ENCODE data around the gene TMEM258.

The TMEM258 gene

GRCh38 chr11:61792310-61793082 lies at the start of gene TMEM258, which contains the start of gene FEN1:
TMEM258 (minus strand) TSS chr11:61792599; CDS start chr11:61792558, 41 bp downstream.
FEN1 (plus strand) TSS chr11:61792911; CDS start chr11:61795362, 2,451 bp downstream.
- peak; percentile 78 for DNase-seq (ENCODE audit: low read depth)

- DNase-seq (ENCODE audit: low read depth): no peak
These were observed 49.5 kb upstream of the TMEM258 start for GRCh38 chr11:61841636-61842527.

- no peak for DNase-seq (ENCODE audit: low read depth)
These were observed 48.0 kb upstream of the TMEM258 start for GRCh38 chr11:61840371-61840770.

DNA sequence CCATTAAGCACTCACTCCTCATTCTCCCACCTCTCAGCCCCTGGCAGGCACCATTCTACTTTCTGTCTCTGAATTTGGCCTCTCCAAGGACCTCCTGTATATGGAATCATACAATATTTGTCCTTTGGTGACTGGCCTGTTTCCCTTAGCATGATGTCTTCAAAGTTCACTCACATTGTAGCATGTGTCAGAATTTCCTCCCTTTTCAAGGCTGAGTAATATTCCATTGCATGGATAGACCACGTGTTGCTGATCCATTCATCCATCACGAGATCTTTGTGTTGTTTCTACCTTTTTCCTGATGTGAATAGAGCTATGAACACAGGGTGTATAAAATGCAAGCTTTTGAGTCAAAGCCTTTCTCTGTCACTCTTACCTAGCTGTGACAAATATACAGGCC lies 47.3 kb upstream of the TMEM258 start:
- no peak for DNase-seq (ENCODE audit: low read depth)

DNA sequence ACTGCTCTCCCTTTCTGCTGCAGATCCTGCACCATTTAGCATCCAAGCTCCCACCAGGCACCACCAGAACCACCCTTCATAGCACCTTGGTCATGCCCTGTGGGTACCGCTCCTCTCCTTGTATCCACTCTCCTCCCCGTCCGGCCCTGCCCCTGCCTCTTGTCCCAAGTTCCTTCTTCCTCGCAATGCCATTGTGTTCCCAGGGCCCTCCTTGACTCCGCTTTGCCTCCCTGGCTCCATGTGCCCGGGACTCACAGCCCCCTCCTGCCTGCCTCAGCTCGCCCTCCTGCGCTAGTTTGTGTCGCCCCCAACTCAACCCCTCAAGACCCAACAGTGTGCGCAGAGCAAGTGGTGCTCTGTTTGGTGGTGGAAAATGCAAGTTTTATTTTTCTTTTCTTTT lies 46.5 kb upstream of the TMEM258 start:
- no peak for DNase-seq (ENCODE audit: low read depth)

- no peak for DNase-seq (ENCODE audit: low read depth)
These were observed 46.1 kb upstream of the TMEM258 start for GRCh38 chr11:61838501-61838900.

GRCh38 chr11:61837411-61838005 lies 45.1 kb upstream of the TMEM258 start:
- DNase-seq (ENCODE audit: low read depth): no peak

DNA sequence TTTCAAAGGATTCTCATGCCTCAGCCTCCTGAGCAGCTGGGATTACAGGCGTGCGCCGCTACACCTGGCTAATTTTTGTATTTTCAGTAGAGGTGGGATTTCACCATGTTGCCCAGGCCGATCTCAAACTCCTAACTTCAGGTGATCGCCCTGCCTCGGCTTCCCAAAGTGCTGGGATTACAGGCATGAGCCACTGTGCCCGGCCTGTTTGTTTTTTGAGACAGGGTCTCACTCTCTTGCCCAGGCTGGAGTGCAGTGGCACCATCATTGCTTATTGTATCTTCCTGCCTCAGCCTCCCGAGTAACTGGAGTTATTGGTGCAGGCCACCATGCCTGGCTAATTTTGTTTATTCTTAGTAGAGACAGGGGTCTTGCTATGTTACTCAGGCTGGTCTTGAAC lies 43.8 kb upstream of the TMEM258 start:
- no peak for DNase-seq (ENCODE audit: low read depth)

DNA sequence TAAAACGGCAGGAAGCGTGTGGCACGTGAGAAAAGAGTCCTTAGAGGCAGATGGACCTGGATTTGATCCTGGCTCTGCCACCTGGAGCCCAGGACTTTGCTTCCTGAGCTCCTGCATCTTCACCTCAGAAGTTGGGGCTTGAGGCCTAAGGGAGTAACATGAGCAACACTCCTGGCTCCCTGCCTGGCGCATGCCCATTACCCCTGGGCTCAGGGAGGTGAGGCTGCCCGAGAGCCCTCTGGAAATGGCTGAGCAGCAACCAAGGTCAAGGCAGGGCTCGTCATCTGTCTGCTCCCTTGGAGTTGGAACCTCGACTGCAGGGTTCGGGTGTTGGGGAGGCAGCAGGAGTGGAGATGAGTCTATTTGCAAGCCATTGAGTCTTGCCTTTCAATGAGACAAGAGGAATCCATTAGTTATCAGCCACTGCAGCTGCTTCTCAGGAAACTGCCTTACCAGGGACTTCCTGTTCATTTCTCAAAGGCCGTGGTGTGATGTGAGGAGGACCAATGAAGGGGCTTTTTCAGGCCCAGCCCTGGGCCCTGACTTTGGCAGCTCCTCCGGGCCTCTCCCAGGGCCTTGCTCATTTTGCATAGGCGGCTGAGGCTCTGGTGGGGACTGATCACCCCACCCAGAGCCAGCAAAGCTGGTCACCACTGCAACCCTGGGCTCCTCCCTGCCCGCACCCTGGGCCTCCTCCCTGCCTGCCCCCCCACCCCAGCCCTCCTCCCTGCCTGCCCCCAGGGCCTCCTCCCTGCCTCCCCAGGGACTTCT lies 42.1 kb upstream of the TMEM258 start:
- no peak for DNase-seq (ENCODE audit: low read depth)

DNA sequence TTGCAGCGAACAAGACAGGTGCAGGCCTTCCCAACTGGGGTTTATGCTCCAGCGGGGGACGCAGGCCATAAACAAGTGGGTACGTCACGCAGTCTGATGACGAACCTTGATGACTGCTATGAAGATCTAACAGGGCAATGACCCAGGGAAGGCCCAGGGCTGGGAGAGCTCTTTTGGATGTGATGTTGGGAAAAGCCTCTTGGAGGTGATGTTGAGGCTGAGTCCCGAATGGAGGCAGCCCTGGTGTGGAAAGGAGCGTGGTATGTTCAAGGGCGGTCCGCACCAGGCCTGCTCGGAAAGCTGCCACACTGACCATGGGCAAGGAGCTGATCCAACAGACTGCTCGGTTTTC lies 41.5 kb upstream of the TMEM258 start:
- DNase-seq (ENCODE audit: low read depth): no peak

- no peak for DNase-seq (ENCODE audit: low read depth)
These were observed 41.1 kb upstream of the TMEM258 start for GRCh38 chr11:61833471-61833870.

GRCh38 chr11:61832754-61833153 lies 40.4 kb upstream of the TMEM258 start:
- no peak for DNase-seq (ENCODE audit: low read depth)

DNA sequence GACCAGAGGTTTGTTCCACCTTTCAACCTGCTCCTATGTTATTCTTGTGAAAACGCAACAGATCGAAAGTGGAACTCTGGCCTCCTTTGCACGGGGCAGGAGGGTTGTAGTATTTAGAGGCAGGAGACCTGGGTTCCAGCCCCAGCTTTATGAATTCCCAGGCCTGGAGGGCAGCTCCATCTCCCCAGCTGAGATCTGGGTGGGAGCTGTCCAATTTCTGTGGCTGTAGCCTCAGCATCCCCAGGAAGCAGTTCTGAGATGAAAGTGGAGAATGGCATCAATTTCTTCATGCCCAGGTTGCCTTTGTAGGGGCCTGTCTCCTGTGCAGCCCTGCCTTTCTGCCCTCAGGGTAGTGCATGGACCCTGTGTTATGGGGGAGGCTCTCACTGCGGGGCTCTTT lies 39.8 kb upstream of the TMEM258 start:
- no peak for DNase-seq (ENCODE audit: low read depth)

- DNase-seq (ENCODE audit: low read depth): no peak
These were observed 38.1 kb upstream of the TMEM258 start for GRCh38 chr11:61830237-61831105.

GRCh38 chr11:61829806-61830205 lies 37.4 kb upstream of the TMEM258 start:
- no peak for DNase-seq (ENCODE audit: low read depth)

DNA sequence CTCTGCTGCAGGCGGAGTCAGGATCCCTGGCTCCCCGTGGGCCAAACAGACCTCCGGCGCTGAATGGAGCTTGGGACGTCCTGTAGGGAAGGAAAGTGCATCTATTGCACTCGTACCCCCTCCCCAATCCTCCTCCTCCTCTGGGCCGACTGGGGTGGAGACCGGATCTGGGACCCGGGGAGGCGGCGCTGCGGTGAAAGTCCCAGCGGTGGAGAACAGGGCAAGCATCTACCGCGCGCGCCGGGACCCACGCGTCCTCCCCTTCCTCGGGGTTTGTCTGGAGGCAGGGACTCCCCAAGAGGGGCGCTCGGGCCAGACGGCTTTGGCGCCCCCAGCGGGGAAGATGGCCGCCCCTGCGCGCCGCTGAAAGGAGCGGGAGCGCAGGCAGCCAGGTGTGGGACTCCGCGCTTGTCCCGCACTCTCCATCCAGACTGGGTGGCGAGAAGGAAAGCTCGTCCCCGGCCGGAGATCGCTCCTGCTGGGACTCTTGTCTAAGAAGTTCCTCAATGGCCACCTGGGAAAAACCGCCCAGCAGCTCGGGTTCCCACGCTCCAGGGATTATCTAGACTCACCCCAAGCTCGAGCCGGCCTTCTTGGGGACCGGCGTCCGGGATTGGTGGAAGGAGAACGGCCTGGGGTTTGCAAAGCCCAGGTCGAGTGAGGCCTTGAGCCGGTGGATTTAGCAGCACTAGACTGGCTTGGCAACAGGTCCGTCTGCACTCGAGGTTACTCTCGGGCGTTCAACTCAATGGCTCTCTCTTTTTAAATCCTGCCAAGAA lies 36.4 kb upstream of the TMEM258 start:
- DNase-seq (ENCODE audit: low read depth): no peak

DNA sequence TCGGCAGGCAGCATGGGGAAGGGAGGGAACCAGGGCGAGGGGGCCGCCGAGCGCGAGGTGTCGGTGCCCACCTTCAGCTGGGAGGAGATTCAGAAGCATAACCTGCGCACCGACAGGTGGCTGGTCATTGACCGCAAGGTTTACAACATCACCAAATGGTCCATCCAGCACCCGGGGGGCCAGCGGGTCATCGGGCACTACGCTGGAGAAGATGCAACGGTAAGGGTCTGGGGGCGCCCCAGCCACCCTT lies 35.9 kb upstream of the TMEM258 start:
- DNase-seq (ENCODE audit: low read depth): no peak

DNA sequence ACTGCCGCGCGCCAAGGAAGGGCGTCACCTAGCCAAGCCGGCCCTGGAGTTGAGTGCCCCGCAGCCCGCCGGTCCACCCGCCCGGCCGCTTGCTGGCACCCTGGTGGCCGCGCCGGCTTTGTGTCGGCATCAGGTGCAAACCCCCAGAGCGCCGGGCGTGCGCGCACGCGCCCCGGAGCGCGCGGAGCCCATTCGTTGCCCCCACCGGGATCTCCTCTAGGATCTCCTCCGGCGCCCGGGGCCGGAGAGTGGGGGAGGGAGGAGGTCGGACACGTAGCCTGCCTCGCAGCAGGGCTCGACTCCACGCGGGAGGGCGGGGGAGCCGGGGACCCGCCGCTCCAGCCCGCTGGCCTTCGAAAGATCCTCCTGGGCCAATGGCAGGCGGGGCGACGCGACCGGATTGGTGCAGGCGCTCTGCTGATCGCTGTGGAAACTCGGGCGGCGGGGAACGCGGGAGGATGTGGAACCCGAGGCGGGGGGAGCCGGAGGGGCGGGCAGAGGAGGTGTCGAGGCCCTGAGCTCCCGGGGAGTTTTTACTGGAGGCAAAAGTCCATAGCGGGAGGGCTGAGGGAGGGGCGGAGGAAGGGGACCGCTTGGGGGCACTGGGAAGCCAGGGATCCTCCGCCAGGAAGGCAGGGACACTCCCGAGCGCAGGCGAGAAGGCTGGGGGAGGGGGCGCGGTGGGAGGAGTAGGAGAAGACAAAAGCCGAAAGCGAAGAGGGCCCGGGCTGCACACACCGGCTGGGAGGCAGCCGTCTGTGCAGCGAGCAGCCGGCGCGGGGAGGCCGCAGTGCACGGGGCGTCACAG lies 35.4 kb upstream of the TMEM258 start, which contains the start of gene FADS2:
TSS of gene FADS2 (plus strand) at position 730 of the 808 bp plus-strand sequence. CDS start 91 bp downstream, outside the sequence.
- DNase-seq (ENCODE audit: low read depth): peak; percentile 39

GRCh38 chr11:61826930-61827570 lies 34.7 kb upstream of the TMEM258 start:
- DNase-seq (ENCODE audit: low read depth): no peak
